NT2/D1 (cell line): ENCODE measurements around the gene SCN5A.

ENCODE experiments used
- SUZ12 ChIP-seq: IDR thresholded peaks from 2 replicates; pipeline ENCODE4 v1.6.1; 2011; ENCODE audit not compliant: insufficient read length, insufficient read depth; ENCODE audit errors: extremely low read depth
- ZNF274 ChIP-seq: IDR thresholded peaks from 2 replicates; pipeline ENCODE4 v1.6.1; 2011; ENCODE audit warnings: mild to moderate bottlenecking, low read depth, low read length

- TF ChIP-seq SUZ12 (no peak), ZNF274 (no peak)
Observed at GRCh38 chr3:38579551-38580449, 69.7 kb downstream of the SCN5A start.
